ENCODE results near the gene PNKD.

Gene PNKD

DNA sequence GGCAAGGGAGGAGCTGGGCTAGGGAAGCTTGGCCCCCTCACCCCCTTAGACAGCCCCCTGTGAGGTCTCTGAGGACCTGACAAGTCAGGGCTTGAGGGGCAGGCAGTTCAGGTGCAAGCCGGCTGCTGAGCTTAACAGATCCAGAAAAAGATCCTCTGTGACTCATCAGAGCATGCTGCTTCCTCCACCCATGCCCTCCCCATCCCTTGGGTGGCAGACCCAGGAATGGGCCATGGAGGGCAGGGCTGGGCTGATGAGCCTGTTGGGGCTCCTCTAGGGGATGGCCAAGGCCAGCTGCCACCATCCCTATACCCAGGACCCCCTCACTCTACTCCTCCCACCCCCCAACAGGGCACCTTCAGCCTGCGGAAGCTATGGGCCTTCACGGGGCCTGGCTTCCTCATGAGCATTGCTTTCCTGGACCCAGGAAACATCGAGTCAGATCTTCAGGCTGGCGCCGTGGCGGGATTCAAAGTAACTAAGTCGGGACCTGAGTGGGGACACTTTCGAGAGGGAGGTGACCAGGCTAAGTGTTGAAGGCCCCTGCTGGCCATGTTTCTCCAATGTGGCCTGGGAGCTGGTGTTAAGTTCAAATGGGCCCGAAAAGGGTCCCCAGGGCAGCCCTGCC, 113.7 kb downstream of the PNKD start:
- DNase-seq, result no peak

DNA sequence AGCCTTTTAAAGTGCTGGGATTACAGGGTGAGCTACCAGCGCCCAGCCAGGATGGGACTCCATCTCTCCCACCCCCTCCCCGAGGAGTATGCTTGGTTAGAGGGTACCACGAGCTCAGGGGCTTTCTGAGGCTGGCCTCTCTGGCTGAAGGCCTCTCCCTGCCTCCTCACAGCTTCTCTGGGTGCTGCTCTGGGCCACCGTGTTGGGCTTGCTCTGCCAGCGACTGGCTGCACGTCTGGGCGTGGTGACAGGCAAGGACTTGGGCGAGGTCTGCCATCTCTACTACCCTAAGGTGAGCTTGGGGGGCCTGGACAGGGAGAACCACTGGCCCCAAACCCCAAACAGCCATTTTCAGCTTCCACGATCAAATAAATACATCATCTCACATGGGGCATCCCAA, 114.7 kb downstream of the PNKD start:
- DNase-seq, result no peak

DNA sequence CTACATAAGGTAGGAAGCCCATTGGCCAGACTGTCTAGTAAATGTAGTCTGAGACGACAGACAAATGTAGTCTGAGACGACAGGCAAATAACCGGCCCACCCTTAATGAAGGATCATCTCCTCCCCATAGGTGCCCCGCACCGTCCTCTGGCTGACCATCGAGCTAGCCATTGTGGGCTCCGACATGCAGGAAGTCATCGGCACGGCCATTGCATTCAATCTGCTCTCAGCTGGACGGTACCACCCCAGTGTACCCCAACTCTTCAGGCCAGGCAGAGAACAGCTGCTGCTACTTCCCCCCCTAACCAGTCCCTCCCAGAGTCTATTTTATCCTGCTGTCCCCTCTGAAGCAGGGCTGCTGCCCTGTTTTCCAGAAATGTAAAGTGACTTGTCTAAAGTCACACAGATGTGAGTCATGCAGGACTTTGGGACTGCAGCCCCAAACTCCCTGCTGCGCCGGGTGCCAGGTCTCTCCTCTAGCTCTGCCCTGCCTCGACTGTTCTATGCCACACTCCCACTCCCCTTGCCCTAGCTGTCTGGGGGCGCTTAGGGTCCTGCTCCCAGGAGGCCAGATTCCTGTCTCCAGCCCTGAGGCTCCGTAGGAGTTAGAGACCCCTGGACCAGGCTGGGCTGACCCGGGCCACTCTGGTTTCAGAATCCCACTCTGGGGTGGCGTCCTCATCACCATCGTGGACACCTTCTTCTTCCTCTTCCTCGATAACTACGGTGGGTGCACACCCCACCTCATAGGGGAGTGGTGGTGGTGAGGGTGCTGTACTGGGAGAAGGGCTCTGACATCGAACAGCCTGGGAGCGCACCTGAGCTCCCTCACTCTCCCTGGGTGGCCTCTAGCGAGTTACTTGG, 116.4 kb downstream of the PNKD start:
- DNase-seq, result no peak

DNA sequence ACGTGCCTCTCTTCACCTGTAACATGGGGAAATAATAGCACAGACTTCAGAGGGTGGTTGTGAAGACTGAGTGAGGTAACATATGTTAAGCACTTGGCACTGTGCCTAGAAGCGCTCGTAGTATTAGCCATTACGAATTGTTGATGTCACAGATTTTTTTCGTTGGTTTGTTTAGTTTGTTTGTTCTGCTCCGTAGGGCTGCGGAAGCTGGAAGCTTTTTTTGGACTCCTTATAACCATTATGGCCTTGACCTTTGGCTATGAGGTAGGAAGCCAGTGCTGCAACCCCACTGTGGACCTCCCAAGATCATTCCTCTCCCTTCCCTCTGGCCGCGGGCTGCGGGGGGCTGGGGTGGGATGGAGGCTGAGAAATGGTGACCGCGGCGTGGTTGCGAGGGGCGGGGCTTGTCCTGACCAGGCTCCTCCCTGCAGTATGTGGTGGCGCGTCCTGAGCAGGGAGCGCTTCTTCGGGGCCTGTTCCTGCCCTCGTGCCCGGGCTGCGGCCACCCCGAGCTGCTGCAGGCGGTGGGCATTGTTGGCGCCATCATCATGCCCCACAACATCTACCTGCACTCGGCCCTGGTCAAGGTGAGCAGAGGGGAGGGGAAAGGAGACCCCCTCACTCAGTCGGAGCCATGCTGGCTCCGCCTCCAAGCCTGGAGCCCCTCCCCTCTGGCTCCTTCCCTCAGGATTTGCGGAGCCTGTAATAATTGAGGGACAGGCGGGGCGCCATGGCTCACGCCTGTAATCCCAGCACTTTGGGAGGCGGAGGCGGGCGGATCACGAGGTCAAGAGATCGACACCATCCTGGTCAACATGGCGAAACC, 117.3 kb downstream of the PNKD start:
- peak; percentile 68 for DNase-seq

DNA sequence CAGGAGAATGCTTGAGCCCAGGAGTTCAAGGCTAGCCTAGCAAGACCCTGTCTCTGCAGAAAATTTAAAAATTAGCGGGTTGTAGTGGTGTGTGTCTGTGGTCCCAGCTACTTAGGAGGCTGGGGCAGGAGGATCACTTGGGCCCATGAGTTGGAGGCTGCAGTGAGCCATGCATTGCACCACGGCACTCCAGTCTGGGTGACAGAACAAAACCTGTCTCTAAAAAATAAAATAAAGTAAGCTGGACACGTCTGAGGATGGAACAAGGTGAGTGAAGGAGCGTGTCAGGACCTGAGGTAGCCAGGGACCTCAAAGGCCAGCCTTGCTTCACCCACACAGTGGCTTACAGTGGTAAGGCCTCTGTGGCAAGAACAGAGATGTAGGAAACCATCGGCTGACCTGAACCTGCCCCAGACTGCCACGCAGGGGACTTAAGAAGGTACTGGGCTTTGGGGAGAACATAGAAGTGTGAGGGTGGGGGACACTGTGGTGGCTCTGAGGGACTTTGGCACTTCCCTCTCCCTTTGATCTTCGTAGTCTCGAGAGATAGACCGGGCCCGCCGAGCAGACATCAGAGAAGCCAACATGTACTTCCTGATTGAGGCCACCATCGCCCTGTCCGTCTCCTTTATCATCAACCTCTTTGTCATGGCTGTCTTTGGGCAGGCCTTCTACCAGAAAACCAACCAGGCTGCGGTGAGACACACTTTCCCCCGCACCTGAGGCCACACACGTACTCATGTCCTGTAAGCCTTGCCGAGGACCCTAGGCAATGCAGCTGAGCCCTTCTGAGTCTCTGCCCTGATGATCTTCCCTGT, 119.2 kb downstream of the PNKD start:
- no peak for DNase-seq

DNA sequence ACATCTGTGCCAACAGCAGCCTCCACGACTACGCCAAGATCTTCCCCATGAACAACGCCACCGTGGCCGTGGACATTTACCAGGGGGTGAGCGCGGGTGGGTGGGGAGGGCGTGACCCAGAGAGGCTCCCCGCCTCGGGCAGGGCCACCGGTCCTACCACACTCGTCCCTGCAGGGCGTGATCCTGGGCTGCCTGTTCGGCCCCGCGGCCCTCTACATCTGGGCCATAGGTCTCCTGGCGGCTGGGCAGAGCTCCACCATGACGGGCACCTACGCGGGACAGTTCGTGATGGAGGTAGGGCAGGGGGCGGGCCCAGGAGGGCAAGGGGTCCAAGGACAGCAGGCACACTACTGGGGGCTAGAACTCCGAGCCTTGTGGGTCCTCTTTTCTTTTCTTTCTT, 120.9 kb downstream of the PNKD start:
- DNase-seq, result no peak

DNA sequence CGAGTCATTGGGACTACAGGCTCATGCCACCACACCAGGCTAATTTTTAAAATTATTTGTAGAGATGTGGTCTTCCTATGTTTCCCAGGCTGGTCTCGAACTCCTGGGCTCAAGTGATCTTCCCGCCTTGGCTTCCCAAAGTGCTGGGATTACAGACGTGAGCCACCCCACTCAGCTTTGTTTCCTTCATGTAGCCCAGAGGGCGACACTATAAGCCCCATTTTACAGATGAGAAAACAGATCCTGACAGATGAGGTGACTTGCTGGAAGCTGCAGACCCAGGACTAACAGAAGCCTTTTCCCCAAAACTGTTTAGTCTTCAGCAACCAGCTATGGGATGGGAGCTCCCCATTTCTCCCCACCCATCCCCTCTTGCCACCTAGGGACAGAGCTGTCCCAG, 122.1 kb downstream of the PNKD start:
- DNase-seq, result no peak

DNA sequence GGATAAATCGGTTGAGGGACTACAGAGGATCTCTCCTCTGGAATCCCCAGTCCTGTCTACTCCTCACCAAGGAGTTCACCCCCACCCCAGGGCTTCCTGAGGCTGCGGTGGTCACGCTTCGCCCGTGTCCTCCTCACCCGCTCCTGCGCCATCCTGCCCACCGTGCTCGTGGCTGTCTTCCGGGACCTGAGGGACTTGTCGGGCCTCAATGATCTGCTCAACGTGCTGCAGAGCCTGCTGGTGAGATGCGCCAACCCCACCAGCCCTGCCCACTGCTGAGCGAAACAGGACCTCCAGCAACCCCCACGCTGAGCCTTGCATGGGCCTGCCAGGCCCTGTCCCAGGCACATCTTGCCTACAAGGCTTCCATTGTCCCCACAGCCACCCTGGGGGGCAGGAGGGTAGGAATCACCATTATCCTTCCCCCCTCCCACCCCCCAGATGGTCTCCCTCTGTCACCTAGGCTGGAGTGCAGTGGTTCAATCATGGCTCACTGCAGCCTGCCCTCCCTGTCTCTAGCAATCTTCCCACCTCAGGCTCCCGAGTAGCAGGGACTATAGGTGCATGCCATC, 122.7 kb downstream of the PNKD start:
- DNase-seq, result no peak

DNA sequence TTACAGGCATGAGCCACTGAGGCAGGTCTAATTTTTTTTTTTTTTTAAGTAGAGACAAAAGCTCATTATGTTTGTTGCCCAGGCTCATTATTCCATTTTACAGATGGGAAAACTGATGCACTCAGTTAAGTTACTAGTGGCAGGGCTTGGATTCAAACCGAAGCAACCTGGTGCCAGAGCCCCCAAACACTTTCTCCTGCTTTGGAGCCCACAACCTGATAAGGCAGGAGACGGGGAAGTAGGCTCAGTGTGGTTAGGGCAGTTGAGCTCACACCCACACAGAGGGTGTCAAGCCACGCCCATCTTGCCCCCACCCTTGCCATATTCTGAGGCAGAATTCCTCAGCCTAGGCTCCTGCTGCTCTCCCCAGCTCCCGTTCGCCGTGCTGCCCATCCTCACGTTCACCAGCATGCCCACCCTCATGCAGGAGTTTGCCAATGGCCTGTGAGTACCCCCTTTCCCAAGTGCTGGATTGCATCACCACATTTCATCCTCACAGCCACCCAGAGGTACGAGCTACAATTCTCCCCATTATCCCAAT, 123.5 kb downstream of the PNKD start:
- no peak for DNase-seq

DNA sequence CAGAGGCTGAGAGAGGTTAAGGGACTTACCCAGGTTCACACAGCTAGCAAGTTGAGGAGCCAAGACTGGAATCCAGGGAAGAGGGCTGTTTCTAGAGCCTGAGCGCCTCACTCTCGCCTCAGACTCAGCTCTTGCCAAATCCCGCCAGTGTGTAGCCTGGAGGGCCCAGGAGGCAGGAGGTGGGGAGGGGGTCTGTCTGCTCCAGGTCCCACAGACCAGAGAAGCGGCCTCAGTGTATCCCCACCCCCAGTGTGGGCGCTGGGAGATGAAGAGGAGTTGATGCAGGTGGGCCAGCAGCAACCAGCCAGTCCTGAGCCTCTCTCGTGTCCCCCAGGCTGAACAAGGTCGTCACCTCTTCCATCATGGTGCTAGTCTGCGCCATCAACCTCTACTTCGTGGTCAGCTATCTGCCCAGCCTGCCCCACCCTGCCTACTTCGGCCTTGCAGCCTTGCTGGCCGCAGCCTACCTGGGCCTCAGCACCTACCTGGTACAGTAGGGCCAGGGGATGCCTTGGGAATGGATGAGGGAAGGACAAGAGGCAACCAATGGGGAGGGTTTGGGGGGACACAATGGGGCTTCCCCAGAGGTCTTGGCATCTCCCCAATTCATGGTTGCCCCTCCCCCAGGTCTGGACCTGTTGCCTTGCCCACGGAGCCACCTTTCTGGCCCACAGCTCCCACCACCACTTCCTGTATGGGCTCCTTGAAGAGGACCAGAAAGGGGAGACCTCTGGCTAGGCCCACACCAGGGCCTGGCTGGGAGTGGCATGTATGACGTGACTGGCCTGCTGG, 124.2 kb downstream of the PNKD start:
- DNase-seq, result no peak

DNA sequence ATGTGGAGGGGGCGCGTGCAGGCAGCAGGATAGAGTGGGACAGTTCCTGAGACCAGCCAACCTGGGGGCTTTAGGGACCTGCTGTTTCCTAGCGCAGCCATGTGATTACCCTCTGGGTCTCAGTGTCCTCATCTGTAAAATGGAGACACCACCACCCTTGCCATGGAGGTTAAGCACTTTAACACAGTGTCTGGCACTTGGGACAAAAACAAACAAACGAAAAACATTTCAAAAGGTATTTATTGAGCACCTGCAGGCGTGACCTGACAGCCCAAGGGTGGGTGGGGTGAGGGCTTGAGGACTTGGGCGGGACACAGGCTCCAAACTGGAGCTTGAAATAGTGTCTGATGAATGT, 124.7 kb downstream of the PNKD start:
- no peak for DNase-seq

DNA sequence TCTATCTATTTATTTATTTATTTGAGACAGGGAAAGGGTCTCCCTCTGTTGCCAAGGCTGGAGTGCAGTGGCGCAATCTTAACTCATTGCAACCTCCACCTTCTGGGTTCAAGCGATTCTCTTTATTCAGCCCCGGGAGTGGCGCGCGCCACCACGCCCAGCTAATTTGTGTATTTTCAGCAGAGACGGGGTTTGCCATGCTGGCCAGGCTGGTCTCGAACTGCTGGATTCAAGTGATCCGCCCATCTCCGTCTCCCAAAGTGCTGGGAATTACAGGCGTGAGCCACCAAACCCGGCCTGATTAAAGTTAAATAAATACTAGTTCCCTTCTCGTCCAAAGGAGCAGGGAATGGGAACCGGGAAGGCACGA, 125.1 kb downstream of the PNKD start:
- no peak for DNase-seq

DNA sequence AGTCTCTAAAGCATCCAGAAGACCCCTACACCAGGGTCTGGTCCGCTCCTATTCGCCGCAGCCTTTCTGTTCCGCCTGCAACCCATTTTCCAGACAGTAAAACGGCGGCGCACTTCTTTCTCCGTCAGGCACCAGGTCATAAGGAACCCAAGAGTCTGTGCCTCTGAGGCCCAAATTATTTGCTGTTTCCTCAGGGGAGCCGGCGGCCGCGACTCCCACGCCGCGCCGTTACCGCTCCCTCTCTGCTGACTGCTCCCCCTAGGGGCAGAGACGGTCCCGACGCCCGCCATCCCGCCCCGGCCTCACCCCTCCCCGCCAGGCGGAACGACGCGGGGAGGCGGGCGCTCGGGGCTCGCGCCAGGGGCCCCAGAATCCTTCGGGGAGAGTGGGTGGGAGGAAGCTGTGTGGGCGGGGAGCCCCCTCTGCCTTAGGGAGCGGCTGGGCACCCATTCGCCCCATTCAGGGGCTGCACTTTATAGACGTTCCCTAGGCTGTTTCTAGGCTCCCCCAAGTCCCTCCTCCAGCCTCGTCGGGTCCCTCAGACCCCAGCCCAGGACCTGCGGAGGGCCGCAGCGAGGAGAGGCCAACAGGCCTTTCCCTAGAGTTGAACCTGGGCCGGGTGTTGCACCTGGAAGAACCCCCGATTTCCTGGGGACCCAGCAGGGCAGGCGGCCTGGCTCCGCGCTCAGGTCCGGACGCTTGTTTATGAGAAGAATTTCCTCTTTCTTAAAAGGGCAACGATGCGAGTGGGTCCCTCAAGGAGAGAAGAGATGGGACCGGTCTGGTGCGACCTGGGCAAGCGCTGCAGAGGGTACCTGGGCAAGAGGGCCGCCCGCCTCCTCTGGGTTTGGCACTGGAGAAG, 125.7 kb downstream of the PNKD start:
- DNase-seq, result peak; percentile 94
